ENCODE measurements around the gene NSUN7.

- no peak for TF ChIP-seq CTCF (IDR thresholded peaks at IDR 0.05; ENCODE audit: poor library complexity, severe bottlenecking)
- no peak for TF ChIP-seq TAF1 (IDR thresholded peaks at IDR 0.05; ENCODE audit: low read depth)
- no peak for TF ChIP-seq RAD21 (conservative IDR thresholded peaks at IDR 0.05)
- no peak for TF ChIP-seq MXI1 (conservative IDR thresholded peaks at IDR 0.05; ENCODE audit: poor library complexity, severe bottlenecking)
- TF ChIP-seq POLR2AphosphoS5 (IDR thresholded peaks at IDR 0.05), result no peak
- TF ChIP-seq, protein P1, sequence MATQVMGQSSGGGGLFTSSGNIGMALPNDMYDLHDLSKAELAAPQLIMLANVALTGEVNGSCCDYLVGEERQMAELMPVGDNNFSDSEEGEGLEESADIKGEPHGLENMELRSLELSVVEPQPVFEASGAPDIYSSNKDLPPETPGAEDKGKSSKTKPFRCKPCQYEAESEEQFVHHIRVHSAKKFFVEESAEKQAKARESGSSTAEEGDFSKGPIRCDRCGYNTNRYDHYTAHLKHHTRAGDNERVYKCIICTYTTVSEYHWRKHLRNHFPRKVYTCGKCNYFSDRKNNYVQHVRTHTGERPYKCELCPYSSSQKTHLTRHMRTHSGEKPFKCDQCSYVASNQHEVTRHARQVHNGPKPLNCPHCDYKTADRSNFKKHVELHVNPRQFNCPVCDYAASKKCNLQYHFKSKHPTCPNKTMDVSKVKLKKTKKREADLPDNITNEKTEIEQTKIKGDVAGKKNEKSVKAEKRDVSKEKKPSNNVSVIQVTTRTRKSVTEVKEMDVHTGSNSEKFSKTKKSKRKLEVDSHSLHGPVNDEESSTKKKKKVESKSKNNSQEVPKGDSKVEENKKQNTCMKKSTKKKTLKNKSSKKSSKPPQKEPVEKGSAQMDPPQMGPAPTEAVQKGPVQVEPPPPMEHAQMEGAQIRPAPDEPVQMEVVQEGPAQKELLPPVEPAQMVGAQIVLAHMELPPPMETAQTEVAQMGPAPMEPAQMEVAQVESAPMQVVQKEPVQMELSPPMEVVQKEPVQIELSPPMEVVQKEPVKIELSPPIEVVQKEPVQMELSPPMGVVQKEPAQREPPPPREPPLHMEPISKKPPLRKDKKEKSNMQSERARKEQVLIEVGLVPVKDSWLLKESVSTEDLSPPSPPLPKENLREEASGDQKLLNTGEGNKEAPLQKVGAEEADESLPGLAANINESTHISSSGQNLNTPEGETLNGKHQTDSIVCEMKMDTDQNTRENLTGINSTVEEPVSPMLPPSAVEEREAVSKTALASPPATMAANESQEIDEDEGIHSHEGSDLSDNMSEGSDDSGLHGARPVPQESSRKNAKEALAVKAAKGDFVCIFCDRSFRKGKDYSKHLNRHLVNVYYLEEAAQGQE (IDR thresholded peaks at IDR 0.05; ENCODE audit: borderline replicate concordance), result no peak
Measured at GRCh38 chr4:40843696-40844095, 93.9 kb downstream of the NSUN7 start.

Measured in neural cell (in vitro differentiated cells).